Effector memory CD8-positive, alpha-beta T cell (primary cell): Measurements from ENCODE around the gene PLA2G7.
"Not testable (repeated sequence)": the region's sequence is repeated elsewhere in the genome, so short reads cannot be mapped to it uniquely, and the experiment has no call there.

Experiments used
- ATAC-seq: fragments of 150-1000 bp; cut with Tn5 transposase; replicated peaks from 2 replicates; pipeline ENCODE4 v1.10.0; 2021; ENCODE audit warnings: mild to moderate bottlenecking, moderate library complexity
- DNase-seq, 3 experiments: peaks; one replicate each; pipeline ENCODE4 v3.0.0; 2021
- H3K27ac Mint-ChIP-seq, 2 donors: one replicate each; pipeline ENCODE4 v1.8.0; 2022; ENCODE audit warnings: mild to moderate bottlenecking in 2 of 2, mixed read lengths in 2 of 2, moderate library complexity in 2 of 2
- H3K27me3 Mint-ChIP-seq, 2 donors: one replicate each; pipeline ENCODE4 v1.8.0; 2022; ENCODE audit warnings: mixed read lengths in 2 of 2
- H3K36me3 Mint-ChIP-seq: one replicate; pipeline ENCODE4 v1.8.0; 2022; ENCODE audit warnings: mild to moderate bottlenecking, moderate library complexity, mixed read lengths; ENCODE audit not compliant: insufficient read depth
- H3K4me1 Mint-ChIP-seq, 2 donors: one replicate each; pipeline ENCODE4 v1.8.0; 2022; ENCODE audit warnings: low read depth in 2 of 2, mixed read lengths in 2 of 2
- H3K4me3 Mint-ChIP-seq, 2 donors: one replicate each; pipeline ENCODE4 v1.8.0; 2022; ENCODE audit warnings: mild to moderate bottlenecking in 2 of 2, mixed read lengths in 2 of 2, moderate library complexity in 2 of 2
- H3K9me3 Mint-ChIP-seq, 2 donors: one replicate each; pipeline ENCODE4 v1.8.0; 2022; ENCODE audit warnings: mixed read lengths in 2 of 2
- total RNA-seq, 9 experiments: gene quantifications; one replicate each; lab custom pipeline; 2026; lab: John Stamatoyannopoulos, UW

Gene PLA2G7
- total RNA-seq: 0 to 0.12 (median 0) reads per million in 9 experiments

- Mint-ChIP-seq H3K27ac (no peak within 1 kb of the TSS), H3K4me1 (peaks cover 4 to 5% of the 10 kb centered on the region in 2 donors), H3K36me3 (no peaks in the 10 kb centered on the region), H3K9me3 (no peaks in the 10 kb centered on the region), H3K27me3 (peaks cover 72 to 75% of the 10 kb centered on the region in 2 donors), H3K4me3 (peak within 1 kb of the TSS; percentile 32 to 46)
- DNase-seq (no peak), ATAC-seq (no peak)
Measured at GRCh38 chr6:46734867-46735719, at the start of gene PLA2G7. Gene PLA2G7 (minus strand): TSS chr6:46735375. CDS start chr6:46722891, 12,484 bp downstream.

DNA sequence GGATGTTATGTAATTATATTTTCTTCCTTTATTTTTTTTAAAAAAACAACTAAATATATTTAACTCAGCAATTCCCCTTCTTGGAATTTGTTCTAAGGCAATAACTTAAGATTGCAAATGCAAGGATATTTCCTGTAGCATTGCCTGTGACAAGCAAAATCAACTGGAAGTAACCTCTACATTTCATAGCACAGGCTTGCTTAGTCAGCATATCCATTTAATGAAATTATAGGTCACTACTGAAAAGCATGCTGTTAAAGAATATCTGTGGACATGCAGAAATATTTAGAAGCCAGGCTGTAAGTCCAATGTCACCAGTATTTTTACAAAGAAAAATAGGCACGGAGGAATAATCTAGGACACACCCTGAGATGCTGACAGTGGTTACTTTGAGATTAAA is 49.4 kb upstream of the PLA2G7 start:
- H3K9me3 Mint-ChIP-seq: no peaks in the 10 kb centered on the region
- H3K4me3 Mint-ChIP-seq: no peak overlapping the region
- H3K27ac Mint-ChIP-seq: no peak overlapping the region
- no peaks in the 10 kb centered on the region for H3K4me1 Mint-ChIP-seq
- ATAC-seq (no peak), DNase-seq (no peak)
- peaks cover 11 to 32% of the 10 kb centered on the region in 2 donors for H3K27me3 Mint-ChIP-seq
- H3K36me3 Mint-ChIP-seq: no peaks in the 10 kb centered on the region

DNA sequence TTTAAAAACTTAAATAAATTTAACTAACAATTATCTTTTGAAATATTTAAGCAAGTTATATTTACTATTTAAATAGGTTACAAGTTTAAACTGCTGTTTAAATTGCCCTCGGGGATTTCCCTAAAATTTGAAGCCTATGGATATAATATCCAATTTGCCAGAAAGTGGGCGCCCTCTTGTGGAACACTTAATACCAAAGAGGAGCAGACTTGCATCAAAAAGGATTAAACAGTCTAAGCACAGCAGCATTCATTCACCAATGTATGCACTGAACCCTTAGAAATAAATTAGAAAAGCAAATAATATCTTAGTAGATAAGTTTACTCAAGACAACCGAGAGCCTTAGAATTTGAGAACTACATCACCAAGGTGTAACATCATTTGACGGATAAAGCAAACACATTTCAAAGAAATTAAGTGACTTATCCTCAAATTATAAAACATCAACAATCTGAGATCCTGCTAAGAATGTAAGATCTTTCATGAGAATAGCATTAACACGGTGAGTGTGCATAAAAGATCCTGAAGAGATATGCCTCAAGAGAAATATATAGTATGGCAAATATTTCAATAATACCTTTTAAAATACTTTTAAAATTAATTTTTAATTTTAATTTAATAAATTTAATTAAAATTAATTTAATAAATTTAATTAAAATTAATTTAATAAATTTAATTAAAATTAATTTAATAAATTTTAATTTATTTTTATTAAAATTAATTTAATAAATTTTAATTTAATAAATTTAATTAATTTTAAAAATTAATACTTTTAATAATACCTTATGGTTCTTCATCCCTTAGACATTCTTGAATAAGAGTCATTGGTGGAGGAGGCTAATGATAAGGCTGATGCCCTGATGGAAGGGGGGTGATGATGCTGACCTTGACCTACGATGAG is 46.6 kb upstream of the PLA2G7 start:
- Mint-ChIP-seq H3K4me3 (no peak overlapping the region), H3K36me3 (no peaks in the 10 kb centered on the region), H3K27ac (peak overlapping the region in 1 of 2 donors; percentile 51), H3K4me1 (no peaks in the 10 kb centered on the region), H3K9me3 (no peaks in the 10 kb centered on the region), H3K27me3 (peaks cover 4 to 14% of the 10 kb centered on the region in 2 donors)
- DNase-seq: no peak
- no peak for ATAC-seq

GRCh38 chr6:46777476-46778346 is 42.5 kb upstream of the PLA2G7 start:
- no peaks in the 10 kb centered on the region for H3K9me3 Mint-ChIP-seq
- no peak for DNase-seq
- H3K4me1 Mint-ChIP-seq: no peaks in the 10 kb centered on the region
- peaks cover 8 to 13% of the 10 kb centered on the region in 2 donors for H3K27me3 Mint-ChIP-seq
- no peak for ATAC-seq
- no peak overlapping the region for H3K4me3 Mint-ChIP-seq
- no peaks in the 10 kb centered on the region for H3K36me3 Mint-ChIP-seq
- H3K27ac Mint-ChIP-seq: no peak overlapping the region

DNA sequence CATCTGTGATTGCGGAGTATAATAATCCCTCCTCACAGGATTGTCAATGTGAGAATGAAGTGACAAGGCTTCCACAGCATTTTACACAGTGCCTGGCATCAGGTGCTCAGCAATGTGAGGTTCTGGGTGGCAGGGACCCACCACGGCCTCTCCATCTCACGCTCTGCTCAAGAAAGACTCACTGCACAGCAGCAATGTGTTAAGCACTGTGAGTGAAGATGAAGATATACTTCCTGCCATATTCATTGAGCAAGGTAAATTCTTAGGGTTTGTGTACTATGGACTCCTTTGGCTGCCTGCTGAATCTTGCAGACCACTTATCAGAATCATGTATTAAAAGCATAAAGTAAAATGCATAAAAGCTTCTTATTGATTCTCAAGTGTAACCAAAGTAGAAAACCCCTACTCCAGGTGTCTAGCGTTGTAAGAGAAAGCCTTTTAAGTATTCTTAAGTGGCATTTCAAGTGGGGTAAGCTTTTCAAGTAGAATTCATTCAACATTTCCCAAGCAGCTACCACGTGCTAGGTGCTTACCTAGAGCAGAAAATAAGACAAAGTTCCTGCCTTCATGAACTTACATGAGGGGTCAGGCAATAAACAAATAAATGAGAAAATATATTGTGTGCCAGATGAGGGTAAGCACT is 41.0 kb upstream of the PLA2G7 start:
- H3K4me1 Mint-ChIP-seq: no peaks in the 10 kb centered on the region
- H3K27ac Mint-ChIP-seq: no peak overlapping the region
- H3K27me3 Mint-ChIP-seq: peaks cover 8 to 13% of the 10 kb centered on the region in 2 donors
- H3K9me3 Mint-ChIP-seq: no peaks in the 10 kb centered on the region
- DNase-seq: no peak
- H3K36me3 Mint-ChIP-seq: no peaks in the 10 kb centered on the region
- ATAC-seq: no peak
- no peak overlapping the region for H3K4me3 Mint-ChIP-seq

GRCh38 chr6:46774736-46775135 is 39.6 kb upstream of the PLA2G7 start:
- H3K9me3 Mint-ChIP-seq, H3K27ac Mint-ChIP-seq, H3K27me3 Mint-ChIP-seq, ATAC-seq, H3K4me1 Mint-ChIP-seq, H3K36me3 Mint-ChIP-seq, DNase-seq, H3K4me3 Mint-ChIP-seq: not testable (repeated sequence)

DNA sequence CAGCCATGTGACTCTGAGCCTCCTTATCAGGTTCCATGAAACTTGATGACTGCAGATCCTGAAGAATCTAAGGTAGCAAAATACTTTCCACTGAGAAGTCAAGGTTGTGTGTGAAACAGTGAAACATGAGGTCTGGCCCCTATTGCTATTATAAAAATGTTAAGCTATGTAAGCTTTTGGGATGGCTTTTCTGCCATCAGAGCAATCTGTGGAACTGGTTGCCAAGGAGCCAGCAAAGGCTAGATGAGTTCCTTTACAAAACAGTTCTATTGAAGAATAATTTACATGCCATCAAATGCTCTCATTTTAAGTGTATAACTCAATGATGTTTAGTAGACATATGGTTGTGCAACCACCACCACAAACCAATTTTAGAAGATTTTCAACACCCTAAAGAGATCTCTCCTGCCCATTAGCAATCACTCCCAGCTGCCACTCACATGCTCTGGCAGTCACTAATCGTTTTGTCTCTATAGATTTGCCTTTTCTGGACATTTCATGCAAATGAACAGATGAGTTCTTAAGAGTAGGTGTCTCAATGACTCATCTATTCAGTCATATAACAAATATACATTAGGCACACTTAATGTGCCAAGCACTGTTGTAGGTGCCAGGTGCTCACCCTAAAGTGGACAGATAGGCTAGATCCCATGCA is 38.2 kb upstream of the PLA2G7 start:
- no peak overlapping the region for H3K27ac Mint-ChIP-seq
- no peak for ATAC-seq
- H3K4me3 Mint-ChIP-seq: no peak overlapping the region
- DNase-seq: no peak
- no peaks in the 10 kb centered on the region for H3K36me3 Mint-ChIP-seq
- H3K27me3 Mint-ChIP-seq: peaks cover 9 to 16% of the 10 kb centered on the region in 2 donors
- H3K4me1 Mint-ChIP-seq: no peaks in the 10 kb centered on the region
- no peaks in the 10 kb centered on the region for H3K9me3 Mint-ChIP-seq

DNA sequence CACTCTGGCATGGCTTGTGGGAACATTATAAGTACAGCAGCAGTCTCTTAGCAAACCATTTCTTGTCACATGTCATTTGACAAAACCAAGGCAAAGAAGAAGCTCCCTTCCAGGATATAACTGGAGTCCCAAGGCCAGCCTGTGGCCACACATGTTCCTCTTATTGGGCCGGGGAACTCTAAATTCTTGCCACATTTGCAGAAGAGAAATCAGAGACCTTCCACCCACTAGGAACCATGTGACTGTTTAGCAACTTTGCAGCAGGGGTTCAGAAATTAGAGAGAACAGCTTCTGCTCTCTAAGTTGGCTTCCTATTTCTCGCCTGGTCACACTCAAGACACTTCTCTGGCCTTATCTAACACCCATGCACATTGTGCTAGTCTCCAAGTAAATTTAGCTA is 37.6 kb upstream of the PLA2G7 start:
- no peak for DNase-seq
- no peak overlapping the region for H3K4me3 Mint-ChIP-seq
- H3K27ac Mint-ChIP-seq: no peak overlapping the region
- peaks cover 9 to 16% of the 10 kb centered on the region in 2 donors for H3K27me3 Mint-ChIP-seq
- ATAC-seq: no peak
- no peaks in the 10 kb centered on the region for H3K36me3 Mint-ChIP-seq
- no peaks in the 10 kb centered on the region for H3K4me1 Mint-ChIP-seq
- no peaks in the 10 kb centered on the region for H3K9me3 Mint-ChIP-seq

DNA sequence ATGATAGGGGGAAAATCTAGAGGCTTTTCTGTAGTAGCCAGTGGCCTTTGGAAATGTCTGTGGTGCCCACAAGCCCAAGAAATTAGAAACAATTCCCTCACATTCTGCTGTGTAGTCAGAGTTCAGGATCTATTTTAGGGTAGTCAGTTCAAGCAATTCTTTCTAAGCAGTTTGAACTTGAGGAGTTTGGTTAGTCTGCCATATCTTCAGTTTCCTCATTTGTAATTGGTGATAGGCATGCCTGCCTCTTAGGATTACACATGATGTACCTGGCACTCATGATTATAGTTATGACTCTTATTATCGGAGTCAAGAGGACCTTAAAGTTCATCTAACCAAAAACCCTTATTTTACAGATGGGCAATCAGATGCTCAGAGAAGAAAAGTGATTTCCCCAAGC is 36.8 kb upstream of the PLA2G7 start:
- peaks cover 9 to 16% of the 10 kb centered on the region in 2 donors for H3K27me3 Mint-ChIP-seq
- H3K9me3 Mint-ChIP-seq: no peaks in the 10 kb centered on the region
- H3K27ac Mint-ChIP-seq: no peak overlapping the region
- no peak overlapping the region for H3K4me3 Mint-ChIP-seq
- ATAC-seq (no peak), DNase-seq (no peak)
- H3K4me1 Mint-ChIP-seq: no peaks in the 10 kb centered on the region
- no peaks in the 10 kb centered on the region for H3K36me3 Mint-ChIP-seq

GRCh38 chr6:46764961-46765360 is 29.8 kb upstream of the PLA2G7 start:
- H3K4me3 Mint-ChIP-seq: no peak overlapping the region
- no peaks in the 10 kb centered on the region for H3K36me3 Mint-ChIP-seq
- peaks cover 16 to 36% of the 10 kb centered on the region in 2 donors for H3K27me3 Mint-ChIP-seq
- ATAC-seq (no peak), DNase-seq (no peak)
- H3K27ac Mint-ChIP-seq: no peak overlapping the region
- peaks cover 0 to 1% of the 10 kb centered on the region in 2 donors for H3K4me1 Mint-ChIP-seq
- no peaks in the 10 kb centered on the region for H3K9me3 Mint-ChIP-seq

GRCh38 chr6:46764280-46764679 is 29.1 kb upstream of the PLA2G7 start:
- not testable (repeated sequence) for H3K27ac Mint-ChIP-seq, H3K4me3 Mint-ChIP-seq, H3K36me3 Mint-ChIP-seq, H3K4me1 Mint-ChIP-seq, H3K9me3 Mint-ChIP-seq, DNase-seq, ATAC-seq
- peaks cover 20 to 35% of the 10 kb centered on the region in 2 donors for H3K27me3 Mint-ChIP-seq

GRCh38 chr6:46763466-46763865 is 28.3 kb upstream of the PLA2G7 start:
- Mint-ChIP-seq H3K27me3 (peaks cover 20 to 28% of the 10 kb centered on the region in 2 donors), H3K4me3 (no peak overlapping the region), H3K4me1 (peaks cover 0 to 1% of the 10 kb centered on the region in 2 donors), H3K9me3 (no peaks in the 10 kb centered on the region), H3K27ac (no peak overlapping the region), H3K36me3 (no peaks in the 10 kb centered on the region)
- ATAC-seq (no peak), DNase-seq (no peak)
